ENCODE measurements around the gene AGBL5. TPM values are rescaled to one million over a fixed set of nuclear protein-coding genes. Genes with fewer than 3 reads are reported as not detected.

AGBL5 gene
- polyA plus RNA-seq, 1 donor (not counting 4 experiments of a cell fraction or from before 2014, with no cell fraction given): 25.5 TPM

GRCh38 chr2:27082773-27083409 is 31.4 kb downstream of the AGBL5 start:
- H3K4me2 ChIP-seq (ENCODE audit: control insufficient read depth, extremely low read depth, insufficient read depth, low read depth, low read length): no peak overlapping the region
- H3K4me3 ChIP-seq (ENCODE audit: control insufficient read depth in 2 of 3, extremely low read depth in 1 of 3, insufficient read depth in 2 of 3, low read depth in 1 of 3, low read length in 3 of 3): no peak overlapping the region
- dilution Hi-C loops (cut with MboI; ENCODE audit: extremely low pct_ligation_motif_present, low sequenced_read_pairs): no loop called here
- no peak for TF ChIP-seq CTCF (optimal IDR thresholded peaks at IDR 0.05 in 1 of 3, IDR thresholded peaks at IDR 0.05 in 1 of 3, conservative IDR thresholded peaks at IDR 0.05 in 1 of 3; ENCODE audit: extremely low read depth in 1 of 3, insufficient read depth in 2 of 3, low read length in 3 of 3)
- TF ChIP-seq EZH2 (IDR thresholded peaks at IDR 0.05; ENCODE audit: low read length): no peak
- no peak overlapping the region for H2AFZ ChIP-seq (ENCODE audit: control insufficient read depth, low read length)
- H3K27ac ChIP-seq (ENCODE audit: control insufficient read depth, insufficient read depth, low read length): no peak overlapping the region
- no peak overlapping the region for H3K9ac ChIP-seq (ENCODE audit: control insufficient read depth, extremely low read depth, insufficient read depth, low read length)
- FAIRE-seq: no peak
- no peaks in the 10 kb centered on the region for H3K36me3 ChIP-seq (ENCODE audit: control insufficient read depth in 2 of 2, extremely low read depth in 1 of 2, insufficient read depth in 2 of 2, low read length in 2 of 2)
- H3K9me1 ChIP-seq (ENCODE audit: control insufficient read depth, extremely low read depth, insufficient read depth, low read length): no peaks in the 10 kb centered on the region
- H3K79me2 ChIP-seq (ENCODE audit: control insufficient read depth, insufficient read depth, low read length): no peaks in the 10 kb centered on the region
- no peaks in the 10 kb centered on the region for H3K9me3 ChIP-seq (ENCODE audit: control insufficient read depth, low read depth, low read length)
- peaks cover 19% of the 10 kb centered on the region for H3K4me1 ChIP-seq (ENCODE audit: control insufficient read depth, extremely low read depth, insufficient read depth, low read length)
- no peaks in the 10 kb centered on the region for H4K20me1 ChIP-seq (ENCODE audit: control insufficient read depth, extremely low read depth, insufficient read depth, low read length)
- no peak for DNase-seq (ENCODE audit: low read depth, low spot score)
- no peaks in the 10 kb centered on the region for H3K27me3 ChIP-seq (ENCODE audit: control insufficient read depth, extremely low read depth, insufficient read depth, low read length)

GRCh38 chr2:27083410-27084296 is 32.2 kb downstream of the AGBL5 start:
- DNase-seq (ENCODE audit: low read depth, low spot score) (no peak), FAIRE-seq (no peak)
- H3K36me3 ChIP-seq (ENCODE audit: control insufficient read depth in 2 of 2, extremely low read depth in 1 of 2, insufficient read depth in 2 of 2, low read length in 2 of 2): no peaks in the 10 kb centered on the region
- H3K9me1 ChIP-seq (ENCODE audit: control insufficient read depth, extremely low read depth, insufficient read depth, low read length): no peaks in the 10 kb centered on the region
- no peak overlapping the region for H3K27ac ChIP-seq (ENCODE audit: control insufficient read depth, insufficient read depth, low read length)
- dilution Hi-C loops (cut with MboI; ENCODE audit: extremely low pct_ligation_motif_present, low sequenced_read_pairs): no loop called here
- no peaks in the 10 kb centered on the region for H3K79me2 ChIP-seq (ENCODE audit: control insufficient read depth, insufficient read depth, low read length)
- peaks cover 18% of the 10 kb centered on the region for H3K4me1 ChIP-seq (ENCODE audit: control insufficient read depth, extremely low read depth, insufficient read depth, low read length)
- no peak overlapping the region for H3K4me3 ChIP-seq (ENCODE audit: control insufficient read depth in 2 of 3, extremely low read depth in 1 of 3, insufficient read depth in 2 of 3, low read depth in 1 of 3, low read length in 3 of 3)
- no peak overlapping the region for H2AFZ ChIP-seq (ENCODE audit: control insufficient read depth, low read length)
- no peaks in the 10 kb centered on the region for H4K20me1 ChIP-seq (ENCODE audit: control insufficient read depth, extremely low read depth, insufficient read depth, low read length)
- no peak overlapping the region for H3K4me2 ChIP-seq (ENCODE audit: control insufficient read depth, extremely low read depth, insufficient read depth, low read depth, low read length)
- TF ChIP-seq CTCF (optimal IDR thresholded peaks at IDR 0.05 in 1 of 3, IDR thresholded peaks at IDR 0.05 in 1 of 3, conservative IDR thresholded peaks at IDR 0.05 in 1 of 3; ENCODE audit: extremely low read depth in 1 of 3, insufficient read depth in 2 of 3, low read length in 3 of 3) (no peak), EZH2 (IDR thresholded peaks at IDR 0.05; ENCODE audit: low read length) (no peak)
- H3K9me3 ChIP-seq (ENCODE audit: control insufficient read depth, low read depth, low read length): no peaks in the 10 kb centered on the region
- no peaks in the 10 kb centered on the region for H3K27me3 ChIP-seq (ENCODE audit: control insufficient read depth, extremely low read depth, insufficient read depth, low read length)
- H3K9ac ChIP-seq (ENCODE audit: control insufficient read depth, extremely low read depth, insufficient read depth, low read length): no peak overlapping the region
